HG03521 (cell line): Measurements from ENCODE around the gene SLC22A23.
"Not testable (repeated sequence)": the region's sequence is repeated elsewhere in the genome, so short reads cannot be mapped to it uniquely, and the experiment has no call there.

Experiments
- ATAC-seq: cut with Tn5 transposase; IDR thresholded peaks from one replicate; pipeline ENCODE4 v1.9.1; 2021; ENCODE audit warnings: mild to moderate bottlenecking, moderate library complexity; ENCODE audit not compliant: unreplicated experiment

Gene SLC22A23

GRCh38 chr6:3252369-3252768 is 204.5 kb downstream of the SLC22A23 start:
- no peak for ATAC-seq

GRCh38 chr6:3251462-3252314 is 205.2 kb downstream of the SLC22A23 start:
- ATAC-seq = peak; percentile 71

- no peak for ATAC-seq
Observed at GRCh38 chr6:3250231-3250675, 206.6 kb downstream of the SLC22A23 start.

- no peak for ATAC-seq
Observed at GRCh38 chr6:3249821-3250220, 207.0 kb downstream of the SLC22A23 start.

GRCh38 chr6:3247255-3248146 is 209.3 kb downstream of the SLC22A23 start:
- ATAC-seq = no peak

GRCh38 chr6:3245216-3245615 is 211.6 kb downstream of the SLC22A23 start:
- ATAC-seq = no peak

- not testable (repeated sequence) for ATAC-seq
Observed at GRCh38 chr6:3244832-3245161, 212.1 kb downstream of the SLC22A23 start.

- no peak for ATAC-seq
Observed at GRCh38 chr6:3244003-3244831, 212.6 kb downstream of the SLC22A23 start.

GRCh38 chr6:3242768-3243167 is 214.1 kb downstream of the SLC22A23 start:
- ATAC-seq = no peak

GRCh38 chr6:3241745-3242144 is 215.1 kb downstream of the SLC22A23 start:
- not testable (repeated sequence) for ATAC-seq

- no peak for ATAC-seq
Observed at GRCh38 chr6:3240595-3240994, 216.3 kb downstream of the SLC22A23 start.

GRCh38 chr6:3239110-3239830 is 217.6 kb downstream of the SLC22A23 start:
- ATAC-seq = no peak

- no peak for ATAC-seq
Observed at GRCh38 chr6:3237761-3238662, 218.8 kb downstream of the SLC22A23 start.

- no peak for ATAC-seq
Observed at GRCh38 chr6:3236005-3236404, 220.8 kb downstream of the SLC22A23 start.

- no peak for ATAC-seq
Observed at GRCh38 chr6:3235486-3235885, 221.4 kb downstream of the SLC22A23 start.

GRCh38 chr6:3233904-3234303 is 222.9 kb downstream of the SLC22A23 start:
- ATAC-seq = no peak

- ATAC-seq = no peak
Observed at GRCh38 chr6:3233321-3233720, 223.5 kb downstream of the SLC22A23 start.

GRCh38 chr6:3232017-3232945 is 224.6 kb downstream of the SLC22A23 start:
- ATAC-seq = no peak
